Stomach (tissue), 9 donors: ENCODE results near the gene MAGI2. TPM values are rescaled to one million over a fixed set of nuclear protein-coding genes. Genes with fewer than 3 reads are reported as not detected.
A peak's percentile ranks its signal among the peaks of the same experiment; 100 is the strongest.

Experiments used
- DNase-seq, 2 donors: peaks; one replicate each; pipeline versions ENCODE4 v3.0.0 to v3.0.0-alpha.2; 2013 to 2019
- H3K27ac ChIP-seq, 5 donors: fragments of 200-600 bp in 4 of 5; sonication (generic) in 4 of 5; one replicate each; pipeline ENCODE4 v1.5.1; 2013 to 2019; ENCODE audit warnings: mild to moderate bottlenecking in 1 of 5, moderate library complexity in 1 of 5
- H3K27me3 ChIP-seq, 3 donors: fragments of 200-600 bp; sonication (generic); one replicate each; pipeline ENCODE4 v1.5.1; 2017 to 2019; ENCODE audit warnings: mixed run types in 1 of 3
- H3K36me3 ChIP-seq, 4 donors: fragments of 200-600 bp; sonication (generic); 1 replicate in 3 of 4; 2 replicates in 1 of 4; pipeline ENCODE4 v1.5.1; 2016 to 2019
- H3K4me1 ChIP-seq, 4 donors: fragments of 200-600 bp; sonication (generic); one replicate each; pipeline ENCODE4 v1.5.1; 2016 to 2019
- H3K4me3 ChIP-seq, 4 donors: fragments of 200-600 bp; sonication (generic) in 3 of 4; one replicate each; pipeline ENCODE4 v1.5.1; 2016 to 2019; ENCODE audit warnings: mild to moderate bottlenecking in 1 of 4
- H3K9me3 ChIP-seq, 4 donors: fragments of 200-600 bp; sonication (generic); one replicate each; pipeline ENCODE4 v1.5.1; 2016 to 2019
- CTCF ChIP-seq, 7 experiments: fragments of 450-650 bp in 4 of 7; fragments of 200-600 bp in 3 of 7; sonication (generic) in 3 of 7; IDR thresholded peaks; one replicate each; pipeline ENCODE4 v1.5.1; 2016 to 2019; ENCODE audit warnings: antibody characterized with exemption in 7 of 7, control low read depth in 2 of 7, mild to moderate bottlenecking in 1 of 7
- EP300 ChIP-seq: sonication (generic); formaldehyde crosslinking; IDR thresholded peaks from one replicate; pipeline ENCODE4 v1.6.1; 2017; ENCODE audit warnings: antibody characterized with exemption
- POLR2A ChIP-seq, 4 donors: fragments of 450-650 bp; IDR thresholded peaks; one replicate each; pipeline ENCODE4 v1.6.1; 2016; ENCODE audit warnings: antibody characterized with exemption in 4 of 4, control low read depth in 2 of 4, mild to moderate bottlenecking in 1 of 4, moderate library complexity in 1 of 4
- POLR2AphosphoS5 ChIP-seq, 3 donors: sonication (generic); formaldehyde crosslinking; IDR thresholded peaks; one replicate each; pipeline ENCODE4 v1.6.1; 2016; ENCODE audit warnings: antibody characterized with exemption in 3 of 3
- WGBS, 5 donors: extraction: QIAGEN DNeasy Blood & Tissue Kit in 3 of 5; methylation state at CpG; one replicate each; pipeline versions ENCODE4 v1.1.5 to v1.1.7; 2013 to 2018; 5-methylcytosine and 5-hydroxymethylcytosine counted together
- intact Hi-C: fragments of 100-400 bp; cut with DNase I; formaldehyde crosslinking; loops from one replicate; pipeline ENCODE4 v1.15.1; 2023; ENCODE audit warnings: low total_unique reads
- polyA plus RNA-seq, 3 donors: library from polyadenylated mRNA; stranded (reverse); fragments of 200-250 nt; gene quantifications; one replicate each; pipeline ENCODE4 v1.2.3, GENCODE V29; 2013
- total RNA-seq, 5 donors: library from RNA; depleted of rRNA; stranded (reverse); fragments of >200 nt; gene quantifications; one replicate each; pipeline versions ENCODE4 v1.1.0 to v1.2.3, GENCODE V29; 2014 to 2016
- donor health status: healthy with polysubstance abuse.
- donor health status: Bipolar disorder and iron deficiency.
- donor health status: healthy.

MAGI2 gene
- total and polyA plus RNA-seq, 8 donors: 0.92 to 53.9 (median 5.8) TPM

- Histone ChIP-seq H3K27me3 (no peaks in the 10 kb centered on the region), H3K27ac (no peak overlapping the region), H3K4me3 (no peak overlapping the region), H3K4me1 (no peaks in the 10 kb centered on the region), H3K36me3 (no peaks in the 10 kb centered on the region), H3K9me3 (no peaks in the 10 kb centered on the region)
- WGBS, 5 donors: 41 to 62% (median 49%) methylated on average over 5 of the region's 5 CpGs
- no peak for TF ChIP-seq CTCF (IDR thresholded peaks at IDR 0.05)
- DNase-seq: no peak
- intact Hi-C loops: no loop called here
These were observed 979.7 kb downstream of the MAGI2 start for GRCh38 chr7:78473571-78474301.

- 79 to 89% (median 85%) methylated on average over 1 of the region's 1 CpG for WGBS, 5 donors
- H3K27me3 ChIP-seq: no peaks in the 10 kb centered on the region
- intact Hi-C loops: no loop called here
These were observed 980.4 kb downstream of the MAGI2 start for GRCh38 chr7:78473021-78473420.

GRCh38 chr7:78472519-78472918 is 980.9 kb downstream of the MAGI2 start:
- no peak for TF ChIP-seq EP300
- no peak for TF ChIP-seq POLR2A (IDR thresholded peaks at IDR 0.05)
- no peak for TF ChIP-seq POLR2AphosphoS5 (IDR thresholded peaks at IDR 0.05)
- no peak for TF ChIP-seq CTCF (IDR thresholded peaks at IDR 0.05)
- Histone ChIP-seq H3K4me3 (no peak overlapping the region), H3K9me3 (no peaks in the 10 kb centered on the region), H3K27me3 (no peaks in the 10 kb centered on the region), H3K27ac (no peak overlapping the region), H3K4me1 (no peaks in the 10 kb centered on the region), H3K36me3 (no peaks in the 10 kb centered on the region)
- DNase-seq: no peak
- intact Hi-C loops: no loop called here

More at GRCh38 chr7:78473021-78473420, 980.4 kb downstream of the MAGI2 start:
- no peak for TF ChIP-seq EP300
- no peak for TF ChIP-seq POLR2AphosphoS5 (IDR thresholded peaks at IDR 0.05)
- TF ChIP-seq POLR2A (IDR thresholded peaks at IDR 0.05): no peak
- TF ChIP-seq CTCF (IDR thresholded peaks at IDR 0.05): no peak
- Histone ChIP-seq H3K4me1 (no peaks in the 10 kb centered on the region), H3K36me3 (no peaks in the 10 kb centered on the region), H3K9me3 (no peaks in the 10 kb centered on the region), H3K4me3 (no peak overlapping the region), H3K27ac (no peak overlapping the region)
- peak in 1 of 2 donors; percentile 15 for DNase-seq

GRCh38 chr7:78465894-78466293 is 987.6 kb downstream of the MAGI2 start:
- Histone ChIP-seq H3K27ac (no peak overlapping the region), H3K9me3 (no peaks in the 10 kb centered on the region), H3K4me1 (no peaks in the 10 kb centered on the region), H3K27me3 (no peaks in the 10 kb centered on the region), H3K36me3 (no peaks in the 10 kb centered on the region), H3K4me3 (no peak overlapping the region)
- intact Hi-C loops: no loop called here
- TF ChIP-seq EP300 (no peak), POLR2A (IDR thresholded peaks at IDR 0.05) (no peak), POLR2AphosphoS5 (IDR thresholded peaks at IDR 0.05) (no peak), CTCF (IDR thresholded peaks at IDR 0.05) (no peak)
- 65 to 88% (median 77%) methylated on average over 5 of the region's 5 CpGs for WGBS, 5 donors
- DNase-seq: no peak
